C1 segment of cervical spinal cord (tissue), 14 donors: ENCODE data around the gene ANK2.
A peak's percentile ranks its signal among the peaks of the same experiment; 100 is the strongest.

ENCODE experiments used
- DNase-seq, 14 donors: peaks; one replicate each; lab custom pipeline; 2025; lab: John Stamatoyannopoulos, UW

The ANK2 gene

GRCh38 chr4:113288257-113288656, 238.8 kb downstream of the ANK2 start:
- DNase-seq: no peak

GRCh38 chr4:113288696-113289095, 239.2 kb downstream of the ANK2 start:
- DNase-seq: no peak

- no peak for DNase-seq
These were observed 240.3 kb downstream of the ANK2 start for GRCh38 chr4:113289766-113290165.

- DNase-seq: no peak
These were observed 241.2 kb downstream of the ANK2 start for GRCh38 chr4:113290666-113291065.

GRCh38 chr4:113292371-113293042, 243.1 kb downstream of the ANK2 start:
- peak in 12 of 14 donors; percentile 12 to 76 (median 56) for DNase-seq

- peak in 6 of 14 donors; percentile 13 to 54 (median 27) for DNase-seq
These were observed 243.6 kb downstream of the ANK2 start for GRCh38 chr4:113293043-113293560.

- no peak for DNase-seq
These were observed 244.2 kb downstream of the ANK2 start for GRCh38 chr4:113293674-113294073.

GRCh38 chr4:113294908-113295307, 245.5 kb downstream of the ANK2 start:
- DNase-seq: no peak

GRCh38 chr4:113300471-113300928, 251.0 kb downstream of the ANK2 start:
- DNase-seq: no peak

- DNase-seq: no peak
These were observed 252.6 kb downstream of the ANK2 start for GRCh38 chr4:113302051-113302450.

- no peak for DNase-seq
These were observed 253.9 kb downstream of the ANK2 start for GRCh38 chr4:113303315-113303714.

GRCh38 chr4:113311047-113311446, 261.6 kb downstream of the ANK2 start:
- DNase-seq: no peak

GRCh38 chr4:113312529-113312928, 263.1 kb downstream of the ANK2 start:
- DNase-seq: no peak

- no peak for DNase-seq
These were observed 265.0 kb downstream of the ANK2 start for GRCh38 chr4:113314426-113314825.

GRCh38 chr4:113316879-113317278, 267.4 kb downstream of the ANK2 start:
- DNase-seq: peak in 3 of 14 donors; percentile 9 to 85 (median 14)

GRCh38 chr4:113317523-113317922, 268.1 kb downstream of the ANK2 start:
- DNase-seq: peak in 1 of 14 donors; percentile 42

GRCh38 chr4:113322736-113323135, 273.3 kb downstream of the ANK2 start:
- DNase-seq: no peak

GRCh38 chr4:113325876-113326615, 276.6 kb downstream of the ANK2 start:
- no peak for DNase-seq

- DNase-seq: no peak
These were observed 278.0 kb downstream of the ANK2 start for GRCh38 chr4:113327494-113327893.

- no peak for DNase-seq
These were observed 279.1 kb downstream of the ANK2 start for GRCh38 chr4:113328514-113328913.

- no peak for DNase-seq
These were observed 280.7 kb downstream of the ANK2 start for GRCh38 chr4:113330200-113330599.

- DNase-seq: no peak
These were observed 282.4 kb downstream of the ANK2 start for GRCh38 chr4:113331811-113332210.

GRCh38 chr4:113332701-113333100, 283.2 kb downstream of the ANK2 start:
- DNase-seq: peak in 1 of 14 donors; percentile 84
